Caco-2 (cell line): ENCODE measurements around the gene VSIR. TPM values are rescaled to one million over a fixed set of nuclear protein-coding genes. Genes with fewer than 3 reads are reported as not detected.

Source experiments
- BruUV-seq: library from RNA; stranded (reverse); fragments of 400-500 nt; replicated peaks from 2 replicates; lab custom pipeline; 2021; lab: Mats Ljungman, UMichigan
- CTCF ChIA-PET: fragments of 300-600 bp; sonication (Branson Sonifier 250); formaldehyde crosslinking; loops from one replicate; lab custom pipeline; 2022; ENCODE audit warnings: antibody characterized with exemption; lab: Charles Lee
- POLR2A ChIA-PET: fragments of 300-600 bp; sonication (Branson Sonifier 250); formaldehyde crosslinking; loops from one replicate; lab custom pipeline; 2022; ENCODE audit warnings: antibody characterized with exemption; lab: Charles Lee
- DNase-seq, 2 experiments: peaks; one replicate each; pipeline versions ENCODE4 v3.0.0 to v3.0.0-alpha.2; 2020 to 2022
- H3K27me3 ChIP-seq: replicated peaks from 2 replicates; pipeline ENCODE4 v1.6.0; 2011; ENCODE audit warnings: low read length; ENCODE audit not compliant: control insufficient read depth, insufficient read depth
- H3K36me3 ChIP-seq: 2 replicates; pipeline ENCODE4 v1.5.1; 2011; ENCODE audit warnings: low read length; ENCODE audit not compliant: control insufficient read depth, insufficient read depth
- H3K4me1 ChIP-seq: fragments of 250-450 bp; sonication (Bioruptor Pico); 2 replicates; pipeline ENCODE4 v1.5.1; 2020; ENCODE audit warnings: mild to moderate bottlenecking
- H3K4me3 ChIP-seq: 2 replicates; pipeline ENCODE4 v1.5.1; 2011; ENCODE audit warnings: low read depth, mild to moderate bottlenecking, control low read depth, low read length
- H3K9me3 ChIP-seq: fragments of 250-450 bp; sonication (Bioruptor Pico); 2 replicates; pipeline ENCODE4 v1.5.1; 2020; ENCODE audit warnings: mild to moderate bottlenecking, moderate library complexity
- H3K27ac Mint-ChIP-seq: one replicate; pipeline ENCODE4 v1.8.0; 2022; ENCODE audit warnings: mixed read lengths; ENCODE audit not compliant: unreplicated experiment
- H3K27me3 Mint-ChIP-seq: one replicate; pipeline ENCODE4 v1.8.0; 2022; ENCODE audit warnings: mixed read lengths; ENCODE audit not compliant: insufficient read depth, unreplicated experiment
- H3K36me3 Mint-ChIP-seq: one replicate; pipeline ENCODE4 v1.8.0; 2022; ENCODE audit warnings: mild to moderate bottlenecking, mixed read lengths; ENCODE audit not compliant: insufficient read depth, unreplicated experiment
- H3K4me1 Mint-ChIP-seq: one replicate; pipeline ENCODE4 v1.8.0; 2022; ENCODE audit warnings: low read depth, mixed read lengths; ENCODE audit not compliant: unreplicated experiment
- H3K4me3 Mint-ChIP-seq: one replicate; pipeline ENCODE4 v1.8.0; 2022; ENCODE audit warnings: mild to moderate bottlenecking, moderate library complexity, mixed read lengths; ENCODE audit not compliant: unreplicated experiment
- H3K9me3 Mint-ChIP-seq: one replicate; pipeline ENCODE4 v1.8.0; 2022; ENCODE audit warnings: mixed read lengths; ENCODE audit not compliant: unreplicated experiment
- intact Hi-C: fragments of 100-400 bp; cut with micrococcal nuclease; formaldehyde crosslinking; loops from one replicate; pipeline ENCODE4 v1.10.0; 2022; ENCODE audit not compliant: unreplicated experiment
- total RNA-seq: library from RNA; stranded (reverse); gene quantifications from 2 replicates; pipeline ENCODE4 v1.2.3, GENCODE V29; 2022
- TF ChIP-seq, protein P1 (sequence below), 2 experiments: fragments of 200-600 bp in 1 of 2; IDR thresholded peaks; 1 replicate in 1 of 2; 2 replicates in 1 of 2; pipeline versions ENCODE4 v1.5.1 to v1.8.0; 2011 to 2022; ENCODE audit warnings: antibody characterized with exemption in 1 of 2, control low read depth in 1 of 2, inconsistent platforms in 1 of 2, low read depth in 1 of 2, low read length in 1 of 2, mild to moderate bottlenecking in 1 of 2, moderate library complexity in 1 of 2; ENCODE audit not compliant: insufficient read depth in 1 of 2, severe bottlenecking in 1 of 2, unreplicated experiment in 1 of 2

VSIR gene
- total RNA-seq, 1 experiment from 2014 or later, result 44.0 TPM

DNA sequence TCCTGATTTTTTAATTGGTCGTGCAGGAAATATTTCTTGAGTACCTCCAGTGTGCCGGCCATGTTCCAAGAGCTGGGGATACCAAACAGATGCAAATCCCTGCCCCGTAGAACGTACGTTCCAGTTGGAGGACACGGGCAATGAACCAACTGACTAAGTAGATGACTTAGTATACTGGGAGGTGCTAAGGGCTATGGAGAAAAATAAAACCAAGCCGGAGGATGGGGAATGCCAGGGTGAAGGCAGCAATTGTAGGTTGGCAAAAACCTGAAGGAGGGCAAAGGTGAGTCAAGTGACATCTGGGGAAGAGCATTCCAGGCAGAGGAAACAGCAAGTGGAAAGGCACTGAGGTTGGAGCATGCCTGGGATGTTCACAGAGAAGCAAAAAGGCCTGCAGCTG lies 6.8 kb upstream of the VSIR start:
- no peak overlapping the region for H3K27ac Mint-ChIP-seq
- H3K27me3 ChIP-seq, result no peaks in the 10 kb centered on the region

GRCh38 chr10:71779641-71780040 lies 6.3 kb upstream of the VSIR start:
- TF ChIP-seq, protein P1, sequence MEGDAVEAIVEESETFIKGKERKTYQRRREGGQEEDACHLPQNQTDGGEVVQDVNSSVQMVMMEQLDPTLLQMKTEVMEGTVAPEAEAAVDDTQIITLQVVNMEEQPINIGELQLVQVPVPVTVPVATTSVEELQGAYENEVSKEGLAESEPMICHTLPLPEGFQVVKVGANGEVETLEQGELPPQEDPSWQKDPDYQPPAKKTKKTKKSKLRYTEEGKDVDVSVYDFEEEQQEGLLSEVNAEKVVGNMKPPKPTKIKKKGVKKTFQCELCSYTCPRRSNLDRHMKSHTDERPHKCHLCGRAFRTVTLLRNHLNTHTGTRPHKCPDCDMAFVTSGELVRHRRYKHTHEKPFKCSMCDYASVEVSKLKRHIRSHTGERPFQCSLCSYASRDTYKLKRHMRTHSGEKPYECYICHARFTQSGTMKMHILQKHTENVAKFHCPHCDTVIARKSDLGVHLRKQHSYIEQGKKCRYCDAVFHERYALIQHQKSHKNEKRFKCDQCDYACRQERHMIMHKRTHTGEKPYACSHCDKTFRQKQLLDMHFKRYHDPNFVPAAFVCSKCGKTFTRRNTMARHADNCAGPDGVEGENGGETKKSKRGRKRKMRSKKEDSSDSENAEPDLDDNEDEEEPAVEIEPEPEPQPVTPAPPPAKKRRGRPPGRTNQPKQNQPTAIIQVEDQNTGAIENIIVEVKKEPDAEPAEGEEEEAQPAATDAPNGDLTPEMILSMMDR (IDR thresholded peaks at IDR 0.05; ENCODE audit: insufficient read depth in 1 of 2, low read depth in 1 of 2, low read length in 1 of 2, severe bottlenecking in 1 of 2, unreplicated experiment in 1 of 2), result no peak
- H3K4me3 Mint-ChIP-seq, result no peak overlapping the region
- H3K9me3 Mint-ChIP-seq, result no peaks in the 10 kb centered on the region
- Histone ChIP-seq H3K4me3 (no peak overlapping the region), H3K36me3 (no peaks in the 10 kb centered on the region), H3K27me3 (no peaks in the 10 kb centered on the region), H3K4me1 (peaks cover 1% of the 10 kb centered on the region), H3K9me3 (no peaks in the 10 kb centered on the region)
- no peaks in the 10 kb centered on the region for H3K36me3 Mint-ChIP-seq
- intact Hi-C loops, result no loop called here
- CTCF ChIA-PET, result no interaction called here
- H3K4me1 Mint-ChIP-seq, result peaks cover under 1% of the 10 kb centered on the region
- BruUV-seq, result no TSS peak
- POLR2A ChIA-PET, result no interaction called here
- no peak for DNase-seq
- no peaks in the 10 kb centered on the region for H3K27me3 Mint-ChIP-seq
- no peak overlapping the region for H3K27ac Mint-ChIP-seq

More for the DNA sequence above, 6.8 kb upstream of the VSIR start:
- H3K4me3 ChIP-seq, result no peak overlapping the region
- ChIA-PET POLR2A (no interaction called here), CTCF (no interaction called here)
- no TSS peak for BruUV-seq
- intact Hi-C loops, result no loop called here
- no peaks in the 10 kb centered on the region for H3K27me3 Mint-ChIP-seq
- no peaks in the 10 kb centered on the region for H3K4me1 ChIP-seq
- no peaks in the 10 kb centered on the region for H3K4me1 Mint-ChIP-seq
- H3K9me3 ChIP-seq, result no peaks in the 10 kb centered on the region
- H3K4me3 Mint-ChIP-seq, result no peak overlapping the region
- H3K36me3 ChIP-seq, result no peaks in the 10 kb centered on the region
- TF ChIP-seq, protein P1 (IDR thresholded peaks at IDR 0.05; ENCODE audit: insufficient read depth in 1 of 2, low read depth in 1 of 2, low read length in 1 of 2, severe bottlenecking in 1 of 2, unreplicated experiment in 1 of 2), result no peak
- no peak for DNase-seq
- H3K36me3 Mint-ChIP-seq, result no peaks in the 10 kb centered on the region
- no peaks in the 10 kb centered on the region for H3K9me3 Mint-ChIP-seq

- no peak for DNase-seq
- H3K36me3 Mint-ChIP-seq, result no peaks in the 10 kb centered on the region
- H3K9me3 Mint-ChIP-seq, result no peaks in the 10 kb centered on the region
- peaks cover 9% of the 10 kb centered on the region for H3K4me1 Mint-ChIP-seq
- no peaks in the 10 kb centered on the region for H3K27me3 Mint-ChIP-seq
- Histone ChIP-seq H3K4me1 (peaks cover 12% of the 10 kb centered on the region), H3K9me3 (no peaks in the 10 kb centered on the region), H3K4me3 (no peak overlapping the region), H3K36me3 (no peaks in the 10 kb centered on the region), H3K27me3 (no peaks in the 10 kb centered on the region)
- POLR2A ChIA-PET, result no interaction called here
- H3K4me3 Mint-ChIP-seq, result no peak overlapping the region
- intact Hi-C loops, result no loop called here
- CTCF ChIA-PET, result no interaction called here
- BruUV-seq, result no TSS peak
- no peak overlapping the region for H3K27ac Mint-ChIP-seq
- TF ChIP-seq, protein P1 (IDR thresholded peaks at IDR 0.05; ENCODE audit: insufficient read depth in 1 of 2, low read depth in 1 of 2, low read length in 1 of 2, severe bottlenecking in 1 of 2, unreplicated experiment in 1 of 2), result no peak
Measured at GRCh38 chr10:71778071-71778825, 4.9 kb upstream of the VSIR start.
